ENCODE measurements around the gene P2RY13. TPM values are rescaled to one million over a fixed set of nuclear protein-coding genes. Genes with fewer than 3 reads are reported as not detected.
A peak's percentile ranks its signal among the peaks of the same experiment; 100 is the strongest.

P2RY13 gene
- total RNA-seq, 3 donors from 2014 or later: 0.29 to 1.9 (median 1.5) TPM

- Histone ChIP-seq H3K4me1 (ENCODE audit: low read depth) (no peaks in the 10 kb centered on the region), H3K4me3 (no peak overlapping the region), H3K36me3 (ENCODE audit: low read depth) (no peaks in the 10 kb centered on the region), H3K9me3 (no peaks in the 10 kb centered on the region)
- ATAC-seq (no peak), DNase-seq (no peak)
- intact Hi-C loops (cut with DNase I, micrococcal nuclease): no loop called here
- TF ChIP-seq CTCF (IDR thresholded peaks at IDR 0.05): no peak
Observed at GRCh38 chr3:151330379-151330778, 1.0 kb upstream of the P2RY13 start.

- ATAC-seq (peak; percentile 30), DNase-seq (no peak)
- Histone ChIP-seq H3K9me3 (no peaks in the 10 kb centered on the region), H3K4me1 (ENCODE audit: low read depth) (no peaks in the 10 kb centered on the region), H3K36me3 (ENCODE audit: low read depth) (no peaks in the 10 kb centered on the region), H3K4me3 (no peak overlapping the region)
- TF ChIP-seq CTCF (IDR thresholded peaks at IDR 0.05): no peak
- intact Hi-C loops (cut with DNase I, micrococcal nuclease): no loop called here
Observed at GRCh38 chr3:151328298-151328995, 902 bp downstream of the P2RY13 start.

DNA sequence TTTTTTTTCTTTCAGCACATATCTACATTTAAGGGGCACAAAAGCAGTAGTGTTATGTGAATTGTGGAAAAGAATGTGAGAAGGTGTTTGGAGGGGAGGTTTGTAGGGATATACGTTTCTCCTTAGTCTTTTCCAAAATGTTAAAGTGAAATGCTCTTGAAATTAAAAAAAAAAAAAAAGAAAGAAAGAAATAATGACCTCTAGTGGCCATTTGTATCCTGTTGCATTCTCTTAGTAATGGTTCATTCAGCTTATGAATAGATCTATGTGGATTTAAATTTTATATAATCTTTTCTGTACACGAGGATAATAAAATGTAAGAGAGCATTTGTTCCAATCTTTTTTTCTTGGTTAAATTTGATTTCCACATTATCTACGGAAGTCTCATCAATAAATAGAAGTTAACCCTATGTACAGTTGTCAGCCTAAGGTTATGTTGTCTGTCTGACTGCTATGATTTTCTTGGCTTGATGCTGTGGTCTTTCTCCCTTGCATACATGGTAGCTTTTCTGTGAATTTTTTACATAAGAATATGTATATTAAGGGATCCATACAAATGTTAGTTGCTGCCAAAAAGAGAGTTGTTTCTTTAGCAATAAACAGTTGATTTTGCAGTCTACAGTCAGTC lies 1.7 kb downstream of the P2RY13 start:
- Histone ChIP-seq H3K36me3 (ENCODE audit: low read depth) (no peaks in the 10 kb centered on the region), H3K4me1 (ENCODE audit: low read depth) (no peaks in the 10 kb centered on the region), H3K9me3 (no peaks in the 10 kb centered on the region), H3K4me3 (no peak overlapping the region)
- DNase-seq (no peak), ATAC-seq (no peak)
- TF ChIP-seq CTCF (IDR thresholded peaks at IDR 0.05): no peak
- intact Hi-C loops (cut with DNase I, micrococcal nuclease): no loop called here

DNA sequence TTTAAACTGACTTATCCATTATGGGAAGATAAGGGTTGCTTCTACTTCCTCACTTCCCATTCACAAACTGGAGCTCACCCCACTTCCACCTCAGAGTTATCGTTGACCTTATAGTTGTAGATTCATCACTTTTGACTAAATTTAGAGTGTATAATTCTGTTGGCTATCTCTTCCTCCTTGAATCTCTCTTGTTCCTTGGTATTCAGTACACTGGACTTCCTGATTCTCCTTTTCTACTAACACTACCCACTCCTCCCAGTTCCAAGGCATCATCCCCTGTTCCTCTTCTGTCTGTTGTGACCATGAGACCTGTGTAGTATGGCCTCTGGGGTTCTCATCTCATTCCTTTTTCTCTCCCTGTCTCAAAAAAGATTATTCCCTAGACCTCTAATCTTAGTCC lies 6.8 kb downstream of the P2RY13 start:
- no peaks in the 10 kb centered on the region for H3K4me1 ChIP-seq (ENCODE audit: low read depth)
- H3K4me3 ChIP-seq: no peak overlapping the region
- intact Hi-C loops (cut with DNase I, micrococcal nuclease): no loop called here
- ATAC-seq (no peak), DNase-seq (no peak)
- no peaks in the 10 kb centered on the region for H3K9me3 ChIP-seq
- no peaks in the 10 kb centered on the region for H3K36me3 ChIP-seq (ENCODE audit: low read depth)
- TF ChIP-seq CTCF (IDR thresholded peaks at IDR 0.05): no peak

DNA sequence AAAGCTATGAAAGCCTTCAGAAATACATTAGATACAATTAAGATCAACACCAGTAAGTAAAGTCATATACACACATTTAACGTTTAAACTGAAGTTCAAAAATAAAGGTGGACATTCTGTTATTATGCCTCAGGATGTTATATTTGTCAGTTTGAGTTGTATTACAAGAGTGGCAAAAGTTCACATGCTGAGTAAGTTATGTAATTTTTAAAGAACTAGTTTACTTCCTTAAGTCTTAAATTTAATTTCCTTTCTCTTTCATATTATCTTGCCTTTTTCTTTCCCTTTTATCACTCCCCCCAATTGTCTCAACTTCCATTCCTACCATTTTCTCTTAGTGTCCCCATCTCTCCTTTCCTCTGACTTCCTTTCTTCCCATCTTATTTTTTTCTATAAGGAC lies 7.8 kb downstream of the P2RY13 start:
- intact Hi-C loops (cut with DNase I, micrococcal nuclease): no loop called here

More for the DNA sequence above, 7.8 kb downstream of the P2RY13 start:
- Histone ChIP-seq H3K9me3 (no peaks in the 10 kb centered on the region), H3K36me3 (ENCODE audit: low read depth) (no peaks in the 10 kb centered on the region), H3K4me3 (no peak overlapping the region), H3K4me1 (ENCODE audit: low read depth) (no peaks in the 10 kb centered on the region)
- ATAC-seq (no peak), DNase-seq (no peak)
- TF ChIP-seq CTCF (IDR thresholded peaks at IDR 0.05): no peak

All from mucosa of descending colon (tissue), 3 donors.